GM21526 (cell line): ENCODE measurements around the gene OR6B2.
"Not testable (repeated sequence)": the region's sequence is repeated elsewhere in the genome, so short reads cannot be mapped to it uniquely, and the experiment has no call there.

Experiments used
- ATAC-seq: cut with Tn5 transposase; IDR thresholded peaks from one replicate; pipeline ENCODE4 v1.9.1; 2021; ENCODE audit warnings: moderate library complexity; ENCODE audit not compliant: unreplicated experiment, low FRiP score

OR6B2 gene

GRCh38 chr2:240030379-240031094 lies at the start of gene OR6B2:
Gene OR6B2, minus strand, starts transcription at chr2:240030429. Its CDS starts 0 bp downstream, at chr2:240030429.
- no peak for ATAC-seq

GRCh38 chr2:240078631-240079030 lies 48.4 kb upstream of the OR6B2 start:
- ATAC-seq = no peak

GRCh38 chr2:240077442-240077841 lies 47.2 kb upstream of the OR6B2 start:
- no peak for ATAC-seq

GRCh38 chr2:240074545-240074944 lies 44.3 kb upstream of the OR6B2 start:
- no peak for ATAC-seq

GRCh38 chr2:240070907-240071306 lies 40.7 kb upstream of the OR6B2 start:
- ATAC-seq = no peak

- no peak for ATAC-seq
Measured at GRCh38 chr2:240069829-240070228, 39.6 kb upstream of the OR6B2 start.

- no peak for ATAC-seq
Measured at GRCh38 chr2:240068193-240068592, 38.0 kb upstream of the OR6B2 start.

- ATAC-seq = no peak
Measured at GRCh38 chr2:240066489-240066888, 36.3 kb upstream of the OR6B2 start.

- no peak for ATAC-seq
Measured at GRCh38 chr2:240064898-240065297, 34.7 kb upstream of the OR6B2 start.

GRCh38 chr2:240060977-240061591 lies 30.9 kb upstream of the OR6B2 start:
- no peak for ATAC-seq

- ATAC-seq = no peak
Measured at GRCh38 chr2:240056678-240057077, 26.4 kb upstream of the OR6B2 start.

GRCh38 chr2:240055177-240055917 lies 25.1 kb upstream of the OR6B2 start:
- no peak for ATAC-seq

- no peak for ATAC-seq
Measured at GRCh38 chr2:240053173-240054155, 23.2 kb upstream of the OR6B2 start, which contains the start of gene OR6B3. Gene OR6B3, minus strand, starts transcription at chr2:240053521.

- no peak for ATAC-seq
Measured at GRCh38 chr2:240052524-240052923, 22.3 kb upstream of the OR6B2 start.

GRCh38 chr2:240051697-240052096 lies 21.5 kb upstream of the OR6B2 start:
- no peak for ATAC-seq

- ATAC-seq = no peak
Measured at GRCh38 chr2:240050278-240050677, 20.0 kb upstream of the OR6B2 start.

- ATAC-seq = no peak
Measured at GRCh38 chr2:240048237-240048636, 18.0 kb upstream of the OR6B2 start.

GRCh38 chr2:240045098-240045497 lies 14.9 kb upstream of the OR6B2 start:
- no peak for ATAC-seq

- ATAC-seq = not testable (repeated sequence)
Measured at GRCh38 chr2:240044096-240044495, 13.9 kb upstream of the OR6B2 start.

GRCh38 chr2:240043279-240043989 lies 13.2 kb upstream of the OR6B2 start:
- no peak for ATAC-seq
